GM18505 (cell line): ENCODE measurements around the gene ARMC8.

Source experiments
- ATAC-seq: cut with Tn5 transposase; IDR thresholded peaks from one replicate; pipeline ENCODE4 v1.9.1; 2021; ENCODE audit not compliant: unreplicated experiment
- POLR2A ChIP-seq: IDR thresholded peaks from 4 replicates; pipeline ENCODE4 v1.6.1; 2011; ENCODE audit warnings: borderline replicate concordance; ENCODE audit not compliant: insufficient read depth, insufficient read length; ENCODE audit errors: extremely low read depth

Gene ARMC8

DNA sequence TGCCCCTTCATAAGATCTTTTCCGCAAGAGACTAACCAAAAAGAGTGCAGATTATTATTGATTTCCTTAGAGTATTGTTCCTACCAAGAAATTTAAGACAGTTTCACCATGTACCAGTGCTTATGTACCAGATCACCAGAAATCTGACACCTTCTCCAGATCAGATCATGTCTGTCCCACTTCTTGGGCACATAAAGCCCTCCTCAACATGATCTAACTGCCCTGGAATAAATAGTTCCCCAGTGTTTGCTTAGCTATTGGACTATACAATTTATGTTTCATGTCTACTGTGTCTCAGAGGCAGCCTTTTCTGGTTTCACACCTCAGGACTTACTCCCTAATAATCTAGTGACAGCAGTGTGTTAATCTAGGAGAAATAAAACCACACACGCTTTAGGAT lies 95.7 kb downstream of the ARMC8 start:
- ATAC-seq: no peak
- TF ChIP-seq POLR2A: no peak

DNA sequence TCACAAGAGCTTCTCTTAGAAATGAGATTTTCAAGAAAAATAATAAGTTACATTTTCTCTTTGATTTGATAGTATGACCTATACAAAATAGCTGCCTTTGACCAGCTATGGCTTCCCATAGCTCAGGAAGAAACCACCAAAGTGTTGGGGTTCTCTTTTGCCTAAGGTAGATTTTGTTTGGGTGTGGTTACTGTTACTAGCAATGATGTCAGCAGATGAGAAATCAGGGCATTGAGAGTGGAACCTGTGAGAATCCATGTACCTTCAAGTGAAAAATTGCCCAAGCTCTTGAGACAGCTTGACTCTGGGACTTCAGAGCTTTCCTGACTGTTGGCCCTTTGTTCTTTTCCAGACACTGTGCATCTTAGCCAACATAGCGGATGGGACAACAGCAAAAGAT lies 97.0 kb downstream of the ARMC8 start:
- no peak for TF ChIP-seq POLR2A
- ATAC-seq: no peak

DNA sequence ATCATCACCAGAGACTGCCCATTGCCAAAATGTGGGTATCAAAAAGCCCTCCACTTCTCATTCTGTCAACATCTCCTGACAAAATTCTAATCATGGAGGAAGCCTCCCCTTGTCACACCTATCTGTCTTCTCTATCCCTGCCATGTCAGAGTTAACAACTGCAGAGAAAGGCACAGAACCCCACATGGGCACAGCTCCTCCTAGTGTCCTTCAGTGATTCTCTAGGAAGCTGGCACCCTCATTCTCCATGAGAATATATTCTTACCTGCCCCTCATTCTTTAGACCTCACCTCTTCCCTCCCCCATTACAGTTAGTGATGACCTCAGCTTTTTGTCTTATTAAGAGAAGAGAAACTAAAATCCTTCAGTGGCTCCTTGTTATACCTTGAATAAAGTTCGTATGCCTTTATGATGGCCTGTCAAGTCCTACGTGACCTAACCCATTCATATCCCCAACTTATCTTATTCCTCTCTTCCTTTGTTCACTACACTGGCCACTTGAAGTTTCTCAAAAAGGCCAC lies 97.9 kb downstream of the ARMC8 start:
- ATAC-seq: no peak

GRCh38 chr3:138289260-138289659 lies 102.2 kb downstream of the ARMC8 start:
- no peak for TF ChIP-seq POLR2A
- ATAC-seq: no peak

More for the DNA sequence above, 97.9 kb downstream of the ARMC8 start:
- no peak for TF ChIP-seq POLR2A

DNA sequence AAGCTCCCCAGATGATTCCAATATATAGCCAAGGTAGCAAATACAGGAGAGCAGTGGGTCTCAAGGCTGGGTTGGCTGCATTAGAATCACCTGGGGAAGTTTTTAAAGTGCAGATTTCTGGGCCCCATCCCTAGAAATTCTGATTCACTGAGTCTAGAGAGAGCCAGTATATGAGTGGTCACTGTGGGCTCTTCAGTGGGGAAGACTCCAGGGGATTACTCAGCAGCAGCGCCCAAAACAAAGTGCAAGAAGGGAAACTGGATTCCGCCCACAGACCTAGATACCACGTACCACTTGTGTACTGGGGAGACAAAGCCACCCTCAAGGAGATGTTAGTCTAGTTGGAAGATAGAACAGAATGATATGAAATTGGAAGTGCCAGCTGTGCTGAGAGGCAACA lies 102.6 kb downstream of the ARMC8 start:
- no peak for TF ChIP-seq POLR2A
- no peak for ATAC-seq

DNA sequence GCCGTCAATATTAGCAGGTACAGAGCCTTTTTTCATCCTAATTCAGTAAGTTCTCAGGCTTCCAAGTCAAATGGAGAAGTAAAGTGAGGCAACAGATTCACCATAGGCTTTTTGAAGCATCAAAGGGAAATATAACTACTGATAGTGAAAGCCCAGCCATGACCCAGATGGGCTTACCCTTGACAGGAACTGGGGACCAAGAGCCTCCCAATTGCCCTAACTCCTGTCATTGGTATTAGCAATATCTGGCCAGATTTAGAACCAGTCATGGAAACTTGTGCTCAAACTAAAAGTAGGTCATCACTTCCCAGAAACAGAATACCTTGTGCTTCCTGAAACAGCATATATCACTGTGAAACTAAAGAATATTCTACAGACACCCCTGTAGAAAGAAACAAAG lies 109.5 kb downstream of the ARMC8 start:
- no peak for TF ChIP-seq POLR2A
- ATAC-seq: no peak

- ATAC-seq: no peak
- TF ChIP-seq POLR2A: no peak
Observed at GRCh38 chr3:138297059-138297607, 110.0 kb downstream of the ARMC8 start.

DNA sequence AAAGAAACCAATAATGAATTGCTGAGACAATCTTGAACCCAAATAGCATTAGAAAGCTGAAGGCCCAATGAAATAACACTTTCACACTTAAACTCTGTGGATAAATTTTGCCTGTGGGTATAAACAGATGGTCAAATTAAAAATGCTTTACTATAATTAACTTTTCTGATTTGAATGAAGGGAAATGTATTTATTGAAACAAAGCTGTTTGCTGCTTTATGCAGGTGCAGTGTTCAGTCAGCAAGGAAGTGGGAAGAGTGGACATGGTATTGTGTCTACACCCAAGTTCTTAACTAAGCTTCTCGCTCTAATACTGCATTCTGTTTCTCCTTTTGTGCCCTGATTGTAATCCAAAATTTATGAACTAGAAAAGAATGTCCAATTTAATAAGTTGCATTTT lies 110.8 kb downstream of the ARMC8 start:
- ATAC-seq: no peak
- TF ChIP-seq POLR2A: no peak

DNA sequence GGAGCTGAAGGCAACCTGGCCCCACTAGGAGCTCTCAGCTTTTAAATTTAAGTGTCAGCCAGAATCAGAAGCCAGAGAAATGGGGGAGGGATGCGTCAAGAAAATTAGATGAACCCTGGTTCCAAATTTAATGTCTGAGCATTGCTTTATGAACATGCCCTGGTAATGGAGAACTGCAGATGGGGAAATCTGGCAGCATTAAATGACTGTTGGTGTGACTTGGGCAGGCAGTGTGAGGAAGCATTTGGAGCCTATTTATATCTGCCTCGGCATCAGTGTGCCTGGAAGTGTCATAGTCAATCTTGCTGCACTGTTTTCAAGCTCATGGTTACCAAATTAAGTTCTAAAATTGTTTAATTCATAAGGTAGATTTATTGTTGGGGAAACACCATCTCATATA lies 113.5 kb downstream of the ARMC8 start:
- ATAC-seq: no peak
- no peak for TF ChIP-seq POLR2A

GRCh38 chr3:138303474-138303873 lies 116.4 kb downstream of the ARMC8 start:
- ATAC-seq: no peak
- no peak for TF ChIP-seq POLR2A

GRCh38 chr3:138307899-138308298 lies 120.8 kb downstream of the ARMC8 start:
- TF ChIP-seq POLR2A: no peak
- ATAC-seq: no peak

GRCh38 chr3:138308783-138309182 lies 121.7 kb downstream of the ARMC8 start:
- ATAC-seq: no peak
- TF ChIP-seq POLR2A: no peak

GRCh38 chr3:138310494-138310893 lies 123.4 kb downstream of the ARMC8 start:
- ATAC-seq: no peak
- TF ChIP-seq POLR2A: no peak

- TF ChIP-seq POLR2A: no peak
- ATAC-seq: no peak
Observed at GRCh38 chr3:138314751-138315150, 127.7 kb downstream of the ARMC8 start.

DNA sequence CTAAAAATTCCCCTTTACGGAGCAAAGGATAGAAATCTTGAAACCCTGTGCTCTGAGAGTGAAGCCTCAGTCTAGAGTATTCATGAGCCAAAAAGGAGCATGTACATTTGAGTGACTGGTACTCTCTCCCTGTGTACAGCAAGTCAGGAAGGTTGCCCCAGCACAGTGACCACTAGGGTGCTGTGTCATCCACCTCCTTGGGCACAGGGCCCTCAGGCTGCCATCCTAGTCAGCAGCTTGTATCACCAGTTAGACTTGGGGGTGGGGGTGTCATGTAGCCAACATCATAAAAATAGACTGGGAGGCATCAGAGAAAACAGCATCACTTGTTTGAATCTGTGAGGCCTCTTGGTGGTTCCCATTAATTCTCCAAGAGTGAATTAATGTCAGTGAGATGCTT lies 130.6 kb downstream of the ARMC8 start:
- TF ChIP-seq POLR2A: no peak
- ATAC-seq: no peak
